IPS DF 6.9 (cell line): ENCODE data around the gene PCGF2.

Experiments
- DNase-seq: peaks from one replicate; pipeline ENCODE4 v3.0.0-alpha.2; 2013; ENCODE audit warnings: low read depth, low spot score
- H3K27ac ChIP-seq: one replicate; pipeline ENCODE4 v1.5.1; 2013; ENCODE audit warnings: low read length, control low read depth
- H3K27me3 ChIP-seq: 2 replicates; pipeline ENCODE4 v1.6.1; 2013; ENCODE audit warnings: mild to moderate bottlenecking, low read length; ENCODE audit not compliant: control insufficient read depth, insufficient read depth
- H3K36me3 ChIP-seq: 2 replicates; pipeline ENCODE4 v1.6.1; 2013; ENCODE audit warnings: low read length; ENCODE audit not compliant: control insufficient read depth, insufficient read depth
- H3K4me1 ChIP-seq: 2 replicates; pipeline ENCODE4 v1.6.1; 2013; ENCODE audit warnings: low read length; ENCODE audit not compliant: control insufficient read depth, insufficient read depth
- H3K4me3 ChIP-seq: 2 replicates; pipeline ENCODE4 v1.5.1; 2013; ENCODE audit warnings: mild to moderate bottlenecking, low read length
- H3K9me3 ChIP-seq: 2 replicates; pipeline ENCODE4 v1.6.1; 2013; ENCODE audit warnings: low read length, inconsistent platforms; ENCODE audit not compliant: control insufficient read depth, insufficient read depth
- WGBS: extraction: QIAGEN DNeasy Blood & Tissue Kit; methylation state at CpG from one replicate; pipeline ENCODE4 v1.1.7; 2013; ENCODE audit warnings: mixed read lengths, missing lambda C conversion rate; ENCODE audit not compliant: insufficient read length, insufficient coverage; 5-methylcytosine and 5-hydroxymethylcytosine counted together

Gene PCGF2

GRCh38 chr17:38745545-38745944 is 2.6 kb downstream of the PCGF2 start:
- peaks cover 12% of the 10 kb centered on the region for H3K4me1 ChIP-seq
- no CpG with 5 or more reads among the region's 4 CpGs for WGBS
- no peaks in the 10 kb centered on the region for H3K27me3 ChIP-seq
- no peak overlapping the region for H3K27ac ChIP-seq
- no peak overlapping the region for H3K4me3 ChIP-seq
- no peaks in the 10 kb centered on the region for H3K9me3 ChIP-seq
- peaks cover 3% of the 10 kb centered on the region for H3K36me3 ChIP-seq
- no peak for DNase-seq

DNA sequence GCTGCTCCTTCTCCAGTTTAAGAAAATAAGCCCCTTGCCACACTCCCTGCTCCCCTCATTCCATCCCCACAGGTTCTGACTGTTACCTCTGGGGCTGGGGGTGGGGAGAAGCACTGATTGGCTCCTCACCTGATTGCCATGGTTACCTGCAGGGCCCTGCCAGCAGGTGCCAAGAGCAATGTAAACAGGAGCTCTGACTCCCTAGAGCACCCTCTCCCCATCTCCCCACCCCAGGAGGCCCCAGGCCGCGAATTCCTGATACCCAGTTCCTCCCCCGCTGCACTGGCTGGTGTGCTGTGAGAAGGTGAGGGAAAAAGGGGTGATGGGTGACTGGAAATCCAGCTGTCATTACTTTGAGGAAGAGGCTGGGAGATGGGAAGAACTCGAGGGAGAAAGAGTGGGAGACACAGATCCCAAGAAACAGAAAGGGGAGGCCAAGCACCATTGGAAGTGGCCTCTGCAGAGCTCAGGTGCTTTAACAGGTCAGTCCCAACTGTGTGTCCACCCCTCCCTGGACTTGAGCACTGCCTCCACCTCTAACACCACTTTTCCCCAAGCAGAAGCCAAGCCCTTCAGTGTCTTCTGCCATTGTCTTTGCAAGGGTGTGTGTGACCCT is 4.5 kb downstream of the PCGF2 start:
- H3K36me3 ChIP-seq, result peaks cover 18% of the 10 kb centered on the region
- H3K27me3 ChIP-seq, result no peaks in the 10 kb centered on the region
- DNase-seq, result no peak
- H3K9me3 ChIP-seq, result no peaks in the 10 kb centered on the region
- no peak overlapping the region for H3K4me3 ChIP-seq
- H3K4me1 ChIP-seq, result peaks cover 12% of the 10 kb centered on the region
- H3K27ac ChIP-seq, result no peak overlapping the region
- WGBS, result no CpG with 5 or more reads among the region's 4 CpGs

DNA sequence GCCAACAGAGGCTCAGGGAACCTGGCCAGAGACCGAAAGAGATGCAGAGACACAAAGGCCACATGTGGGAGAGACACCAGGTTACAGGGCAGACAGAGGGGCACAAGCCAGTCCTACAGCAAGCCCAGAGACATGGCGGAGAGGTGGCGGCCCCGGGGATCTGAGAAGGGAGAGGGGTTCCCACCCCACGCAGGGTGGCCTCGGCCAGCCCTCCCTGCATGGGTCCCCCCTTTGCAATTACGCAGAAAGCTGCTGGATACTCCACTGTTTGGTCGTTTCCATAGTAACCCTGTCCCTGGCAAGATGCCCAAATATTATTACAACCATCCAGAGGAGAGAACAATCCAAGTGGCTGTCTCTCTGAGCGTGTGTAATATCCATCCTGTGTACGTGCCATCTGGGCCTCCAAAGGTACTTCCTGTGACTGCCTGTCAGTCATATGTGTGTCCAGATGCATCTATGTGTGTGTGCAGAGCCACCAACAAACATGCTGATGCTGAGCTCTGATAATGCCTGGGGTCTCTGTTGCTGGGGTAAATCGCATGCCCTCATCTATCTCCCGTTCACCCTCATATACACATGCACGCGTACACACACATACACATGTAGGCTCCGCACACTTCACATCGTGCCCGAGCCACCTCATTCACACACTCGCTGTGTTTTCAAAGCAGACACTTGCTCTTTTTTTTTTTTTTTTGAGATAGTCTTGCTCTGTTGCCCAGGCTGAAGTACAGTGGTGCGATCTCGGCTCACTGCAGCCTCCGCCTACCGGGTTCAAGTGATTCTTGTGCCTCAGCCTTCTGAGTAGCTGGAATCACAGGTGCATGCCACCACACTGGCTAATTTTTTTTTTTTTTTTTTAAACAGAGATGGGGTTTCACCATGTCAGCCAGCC is 5.5 kb downstream of the PCGF2 start:
- Histone ChIP-seq H3K4me1 (peaks cover 12% of the 10 kb centered on the region), H3K27ac (no peak overlapping the region), H3K36me3 (peaks cover 25% of the 10 kb centered on the region), H3K9me3 (no peaks in the 10 kb centered on the region), H3K4me3 (no peak overlapping the region), H3K27me3 (no peaks in the 10 kb centered on the region)
- WGBS, result no CpG with 5 or more reads among the region's 22 CpGs
- no peak for DNase-seq

- no peaks in the 10 kb centered on the region for H3K27me3 ChIP-seq
- no peak overlapping the region for H3K4me3 ChIP-seq
- H3K27ac ChIP-seq, result no peak overlapping the region
- no peaks in the 10 kb centered on the region for H3K9me3 ChIP-seq
- no CpG with 5 or more reads among the region's 7 CpGs for WGBS
- no peak for DNase-seq
- peaks cover 12% of the 10 kb centered on the region for H3K4me1 ChIP-seq
- peaks cover 25% of the 10 kb centered on the region for H3K36me3 ChIP-seq
These were observed 6.2 kb downstream of the PCGF2 start for GRCh38 chr17:38741921-38742410.

DNA sequence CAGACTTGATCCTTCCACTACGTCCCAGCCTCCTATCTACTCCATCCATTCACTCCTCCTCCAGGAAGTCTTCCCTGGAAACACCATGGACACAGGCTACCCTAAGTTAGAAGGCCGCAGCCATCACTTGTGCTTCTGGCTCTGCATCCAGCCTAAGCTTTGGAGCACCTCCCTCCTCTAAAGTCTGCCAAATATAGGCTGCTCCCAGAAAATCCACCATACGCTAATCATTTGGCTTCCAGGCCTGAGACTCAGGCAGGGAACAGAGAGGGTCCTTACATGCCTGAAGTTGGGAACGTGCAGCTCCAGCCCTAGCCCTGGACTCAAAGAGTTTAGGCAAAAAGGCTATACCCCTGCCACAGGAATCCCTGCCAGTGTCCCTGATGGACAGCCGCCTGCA is 6.7 kb downstream of the PCGF2 start:
- WGBS, result no CpG with 5 or more reads among the region's 5 CpGs
- Histone ChIP-seq H3K4me3 (no peak overlapping the region), H3K9me3 (no peaks in the 10 kb centered on the region), H3K4me1 (peaks cover 12% of the 10 kb centered on the region), H3K36me3 (peaks cover 25% of the 10 kb centered on the region), H3K27ac (no peak overlapping the region), H3K27me3 (no peaks in the 10 kb centered on the region)
- no peak for DNase-seq

GRCh38 chr17:38740806-38741205 is 7.3 kb downstream of the PCGF2 start:
- Histone ChIP-seq H3K27ac (no peak overlapping the region), H3K36me3 (peaks cover 27% of the 10 kb centered on the region), H3K4me1 (peaks cover 9% of the 10 kb centered on the region), H3K27me3 (no peaks in the 10 kb centered on the region), H3K4me3 (no peak overlapping the region), H3K9me3 (no peaks in the 10 kb centered on the region)
- DNase-seq, result no peak
- no CpG with 5 or more reads among the region's 4 CpGs for WGBS

- H3K27me3 ChIP-seq, result no peaks in the 10 kb centered on the region
- H3K9me3 ChIP-seq, result no peaks in the 10 kb centered on the region
- peaks cover 34% of the 10 kb centered on the region for H3K36me3 ChIP-seq
- DNase-seq, result no peak
- H3K4me1 ChIP-seq, result peaks cover 8% of the 10 kb centered on the region
- H3K4me3 ChIP-seq, result no peak overlapping the region
- no peak overlapping the region for H3K27ac ChIP-seq
- WGBS, result no CpG with 5 or more reads among the region's 19 CpGs
These were observed 8.1 kb downstream of the PCGF2 start for GRCh38 chr17:38740044-38740443.

GRCh38 chr17:38739305-38739704 is 8.8 kb downstream of the PCGF2 start:
- no peak overlapping the region for H3K4me3 ChIP-seq
- no peak for DNase-seq
- H3K9me3 ChIP-seq, result no peaks in the 10 kb centered on the region
- H3K36me3 ChIP-seq, result peaks cover 34% of the 10 kb centered on the region
- H3K27me3 ChIP-seq, result no peaks in the 10 kb centered on the region
- H3K4me1 ChIP-seq, result peaks cover 8% of the 10 kb centered on the region
- H3K27ac ChIP-seq, result no peak overlapping the region
- no CpG with 5 or more reads among the region's 14 CpGs for WGBS

DNA sequence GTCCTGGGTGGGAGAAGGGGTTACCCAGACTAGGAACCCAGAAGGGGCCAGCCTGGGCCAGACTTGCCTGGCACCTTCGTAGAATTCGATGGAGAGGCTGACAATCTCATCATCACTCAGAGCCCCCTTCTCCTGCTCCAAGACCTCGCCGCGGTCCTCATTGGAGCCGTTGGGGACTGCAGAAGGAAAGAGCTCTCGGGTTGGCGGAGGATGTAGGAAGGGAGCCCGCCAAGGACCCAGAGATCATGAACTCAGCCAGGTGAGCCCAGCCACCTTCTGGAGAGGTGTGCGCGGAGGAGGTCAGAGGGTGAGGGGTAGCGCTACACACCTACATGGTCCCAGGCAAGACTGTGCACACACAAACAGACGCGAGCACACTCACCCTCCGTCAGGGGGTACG is 9.4 kb downstream of the PCGF2 start:
- no peak overlapping the region for H3K4me3 ChIP-seq
- H3K9me3 ChIP-seq, result no peaks in the 10 kb centered on the region
- WGBS, result no CpG with 5 or more reads among the region's 16 CpGs
- peaks cover 34% of the 10 kb centered on the region for H3K36me3 ChIP-seq
- H3K27ac ChIP-seq, result no peak overlapping the region
- H3K27me3 ChIP-seq, result no peaks in the 10 kb centered on the region
- DNase-seq, result no peak
- H3K4me1 ChIP-seq, result peaks cover 5% of the 10 kb centered on the region

DNA sequence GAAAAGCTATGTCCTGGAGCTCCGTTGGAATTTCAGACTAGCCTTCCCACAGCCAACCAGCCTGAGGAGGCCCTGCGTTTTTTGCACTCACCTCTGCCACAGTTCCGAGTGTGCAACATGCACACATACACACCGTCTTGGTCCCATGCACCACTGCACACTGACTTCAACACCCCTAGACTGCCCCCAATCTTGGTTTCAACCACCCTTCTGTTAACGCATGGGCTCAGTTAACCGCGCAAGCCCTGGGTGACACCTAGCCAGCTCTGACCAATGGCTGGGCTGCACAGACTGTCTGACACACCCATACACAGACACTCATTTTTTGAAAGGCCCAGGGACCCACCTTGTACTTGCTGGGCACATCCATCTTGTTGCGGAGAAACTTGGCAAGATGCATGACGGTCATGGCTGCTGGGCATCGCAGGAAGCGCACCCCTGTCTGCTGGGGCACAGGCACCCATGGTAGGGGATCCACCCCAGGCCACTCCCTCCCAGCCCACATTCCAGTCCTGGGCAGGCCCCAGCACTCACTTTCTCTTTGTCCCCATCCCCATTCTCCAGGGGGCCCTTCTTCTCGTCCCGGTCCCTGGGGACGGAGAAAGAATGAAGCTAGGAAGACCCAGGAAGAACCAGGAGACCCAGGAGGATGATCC is 10.0 kb downstream of the PCGF2 start:
- no CpG with 5 or more reads among the region's 14 CpGs for WGBS
- DNase-seq, result no peak

More for the DNA sequence above, 10.0 kb downstream of the PCGF2 start:
- H3K27ac ChIP-seq, result no peak overlapping the region
- H3K9me3 ChIP-seq, result no peaks in the 10 kb centered on the region
- peaks cover 34% of the 10 kb centered on the region for H3K36me3 ChIP-seq
- H3K4me3 ChIP-seq, result no peak overlapping the region
- no peaks in the 10 kb centered on the region for H3K27me3 ChIP-seq
- H3K4me1 ChIP-seq, result 0 out of 2 replicates have a peak, but pooled peaks cover 2% of the 10 kb centered on the region
